IPS-18a (cell line): ENCODE data around the gene CLUH.

Experiments
- H3K27ac ChIP-seq: one replicate; pipeline ENCODE4 v1.5.1; 2013; ENCODE audit warnings: low read length
- H3K27me3 ChIP-seq: one replicate; pipeline ENCODE4 v1.6.1; 2013; ENCODE audit warnings: mild to moderate bottlenecking, low read length; ENCODE audit not compliant: control insufficient read depth, insufficient read depth
- H3K36me3 ChIP-seq: one replicate; pipeline ENCODE4 v1.6.1; 2013; ENCODE audit warnings: low read depth, low read length; ENCODE audit not compliant: control insufficient read depth
- H3K4me1 ChIP-seq: one replicate; pipeline ENCODE4 v1.6.1; 2013; ENCODE audit warnings: low read depth, low read length; ENCODE audit not compliant: control insufficient read depth
- H3K4me3 ChIP-seq: one replicate; pipeline ENCODE4 v1.5.1; 2013; ENCODE audit warnings: low read length
- H3K9ac ChIP-seq: one replicate; pipeline ENCODE4 v1.6.1; 2013; ENCODE audit warnings: mild to moderate bottlenecking, low read length, moderate library complexity
- H3K9me3 ChIP-seq: one replicate; pipeline ENCODE4 v1.6.1; 2013; ENCODE audit warnings: low read depth, low read length; ENCODE audit not compliant: control insufficient read depth

Gene CLUH

GRCh38 chr17:2734939-2735338, 23.4 kb upstream of the CLUH start:
- Histone ChIP-seq H3K27ac (no peak overlapping the region), H3K36me3 (no peaks in the 10 kb centered on the region), H3K9ac (no peak overlapping the region), H3K4me3 (no peak overlapping the region), H3K4me1 (no peaks in the 10 kb centered on the region), H3K27me3 (no peaks in the 10 kb centered on the region), H3K9me3 (no peaks in the 10 kb centered on the region)

GRCh38 chr17:2731807-2732206, 20.2 kb upstream of the CLUH start:
- Histone ChIP-seq H3K36me3 (no peaks in the 10 kb centered on the region), H3K4me1 (no peaks in the 10 kb centered on the region), H3K9ac (no peak overlapping the region), H3K27ac (no peak overlapping the region), H3K9me3 (no peaks in the 10 kb centered on the region), H3K27me3 (no peaks in the 10 kb centered on the region), H3K4me3 (no peak overlapping the region)

GRCh38 chr17:2730764-2731353, 19.3 kb upstream of the CLUH start:
- Histone ChIP-seq H3K27me3 (peaks cover under 1% of the 10 kb centered on the region), H3K27ac (no peak overlapping the region), H3K36me3 (no peaks in the 10 kb centered on the region), H3K4me3 (no peak overlapping the region), H3K9ac (no peak overlapping the region), H3K4me1 (no peaks in the 10 kb centered on the region), H3K9me3 (no peaks in the 10 kb centered on the region)

- peaks cover 4% of the 10 kb centered on the region for H3K4me1 ChIP-seq
- no peaks in the 10 kb centered on the region for H3K36me3 ChIP-seq
- peak overlapping the region; percentile 30 for H3K4me3 ChIP-seq
- peaks cover 12% of the 10 kb centered on the region for H3K27me3 ChIP-seq
- no peak overlapping the region for H3K9ac ChIP-seq
- no peaks in the 10 kb centered on the region for H3K9me3 ChIP-seq
- no peak overlapping the region for H3K27ac ChIP-seq
Observed at GRCh38 chr17:2724784-2725164, 13.2 kb upstream of the CLUH start.

GRCh38 chr17:2723997-2724783, 12.6 kb upstream of the CLUH start:
- H3K9me3 ChIP-seq: no peaks in the 10 kb centered on the region
- no peaks in the 10 kb centered on the region for H3K36me3 ChIP-seq
- H3K27ac ChIP-seq: no peak overlapping the region
- H3K9ac ChIP-seq: peak overlapping the region; percentile 36
- peaks cover 7% of the 10 kb centered on the region for H3K4me1 ChIP-seq
- peak overlapping the region; percentile 43 for H3K4me3 ChIP-seq
- peaks cover 12% of the 10 kb centered on the region for H3K27me3 ChIP-seq

- Histone ChIP-seq H3K36me3 (no peaks in the 10 kb centered on the region), H3K4me3 (peak overlapping the region; percentile 42), H3K9ac (no peak overlapping the region), H3K27ac (no peak overlapping the region), H3K9me3 (no peaks in the 10 kb centered on the region), H3K4me1 (peaks cover 7% of the 10 kb centered on the region), H3K27me3 (peaks cover 12% of the 10 kb centered on the region)
Observed at GRCh38 chr17:2723505-2723996, 12.0 kb upstream of the CLUH start.

GRCh38 chr17:2722611-2723010, 11.0 kb upstream of the CLUH start:
- H3K36me3 ChIP-seq: no peaks in the 10 kb centered on the region
- peaks cover 7% of the 10 kb centered on the region for H3K4me1 ChIP-seq
- peaks cover 12% of the 10 kb centered on the region for H3K27me3 ChIP-seq
- H3K4me3 ChIP-seq: no peak overlapping the region
- no peak overlapping the region for H3K27ac ChIP-seq
- no peak overlapping the region for H3K9ac ChIP-seq
- no peaks in the 10 kb centered on the region for H3K9me3 ChIP-seq

- no peak overlapping the region for H3K27ac ChIP-seq
Observed at GRCh38 chr17:2721603-2722002, 10.0 kb upstream of the CLUH start.

GRCh38 chr17:2719861-2720260, 8.3 kb upstream of the CLUH start:
- Histone ChIP-seq H3K4me1 (peaks cover 7% of the 10 kb centered on the region), H3K36me3 (no peaks in the 10 kb centered on the region), H3K9me3 (no peaks in the 10 kb centered on the region), H3K27ac (no peak overlapping the region), H3K27me3 (peaks cover 2% of the 10 kb centered on the region), H3K4me3 (no peak overlapping the region), H3K9ac (no peak overlapping the region)

More at GRCh38 chr17:2721603-2722002, 10.0 kb upstream of the CLUH start:
- Histone ChIP-seq H3K36me3 (no peaks in the 10 kb centered on the region), H3K9ac (no peak overlapping the region), H3K4me1 (peaks cover 7% of the 10 kb centered on the region), H3K27me3 (peaks cover 12% of the 10 kb centered on the region), H3K9me3 (no peaks in the 10 kb centered on the region), H3K4me3 (no peak overlapping the region)

GRCh38 chr17:2718150-2718938, 6.8 kb upstream of the CLUH start:
- no peaks in the 10 kb centered on the region for H3K27me3 ChIP-seq

GRCh38 chr17:2716649-2717048, 5.1 kb upstream of the CLUH start:
- H3K4me1 ChIP-seq: peaks cover 10% of the 10 kb centered on the region
- no peak overlapping the region for H3K27ac ChIP-seq
- H3K9ac ChIP-seq: no peak overlapping the region
- peaks cover 8% of the 10 kb centered on the region for H3K27me3 ChIP-seq
- H3K9me3 ChIP-seq: no peaks in the 10 kb centered on the region
- H3K36me3 ChIP-seq: no peaks in the 10 kb centered on the region
- no peak overlapping the region for H3K4me3 ChIP-seq

More at GRCh38 chr17:2718150-2718938, 6.8 kb upstream of the CLUH start:
- no peak overlapping the region for H3K27ac ChIP-seq
- no peaks in the 10 kb centered on the region for H3K36me3 ChIP-seq
- no peak overlapping the region for H3K9ac ChIP-seq
- no peaks in the 10 kb centered on the region for H3K9me3 ChIP-seq
- peaks cover 7% of the 10 kb centered on the region for H3K4me1 ChIP-seq
- H3K4me3 ChIP-seq: no peak overlapping the region
